ENCODE data around the gene NACC1.

DNA sequence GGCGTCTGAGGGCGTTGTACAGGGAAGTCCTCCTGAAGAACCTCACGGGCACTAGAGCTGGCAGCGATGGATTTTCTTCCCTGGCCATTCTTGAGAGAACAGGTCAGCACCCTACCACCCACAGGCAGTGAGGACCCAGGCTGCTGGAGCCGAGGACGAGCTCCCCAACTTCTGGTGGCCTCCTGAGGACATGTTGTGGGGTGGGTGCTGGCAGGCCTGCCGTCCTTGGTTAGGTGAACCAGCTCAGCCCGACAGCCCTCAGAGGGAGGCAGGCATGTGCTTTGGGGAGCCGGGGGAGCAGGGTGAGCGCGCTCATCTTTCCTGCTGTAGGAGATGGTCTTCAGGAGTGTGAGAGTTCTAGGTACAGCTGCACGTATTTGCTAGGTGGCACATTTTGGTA lies 30.8 kb upstream of the NACC1 start:
- TF ChIP-seq, protein P1, sequence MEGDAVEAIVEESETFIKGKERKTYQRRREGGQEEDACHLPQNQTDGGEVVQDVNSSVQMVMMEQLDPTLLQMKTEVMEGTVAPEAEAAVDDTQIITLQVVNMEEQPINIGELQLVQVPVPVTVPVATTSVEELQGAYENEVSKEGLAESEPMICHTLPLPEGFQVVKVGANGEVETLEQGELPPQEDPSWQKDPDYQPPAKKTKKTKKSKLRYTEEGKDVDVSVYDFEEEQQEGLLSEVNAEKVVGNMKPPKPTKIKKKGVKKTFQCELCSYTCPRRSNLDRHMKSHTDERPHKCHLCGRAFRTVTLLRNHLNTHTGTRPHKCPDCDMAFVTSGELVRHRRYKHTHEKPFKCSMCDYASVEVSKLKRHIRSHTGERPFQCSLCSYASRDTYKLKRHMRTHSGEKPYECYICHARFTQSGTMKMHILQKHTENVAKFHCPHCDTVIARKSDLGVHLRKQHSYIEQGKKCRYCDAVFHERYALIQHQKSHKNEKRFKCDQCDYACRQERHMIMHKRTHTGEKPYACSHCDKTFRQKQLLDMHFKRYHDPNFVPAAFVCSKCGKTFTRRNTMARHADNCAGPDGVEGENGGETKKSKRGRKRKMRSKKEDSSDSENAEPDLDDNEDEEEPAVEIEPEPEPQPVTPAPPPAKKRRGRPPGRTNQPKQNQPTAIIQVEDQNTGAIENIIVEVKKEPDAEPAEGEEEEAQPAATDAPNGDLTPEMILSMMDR (IDR thresholded peaks at IDR 0.05), result no peak
- TF ChIP-seq POLR2A (IDR thresholded peaks at IDR 0.05), result no peak

All from heart left ventricle (tissue), 13 donors.